NCI-H460 (cell line): Measurements from ENCODE around the gene PAPOLG. TPM values are rescaled to one million over a fixed set of nuclear protein-coding genes. Genes with fewer than 3 reads are reported as not detected.
"Not testable (repeated sequence)": the region's sequence is repeated elsewhere in the genome, so short reads cannot be mapped to it uniquely, and the experiment has no call there.

ENCODE experiments used
- DNase-seq: peaks from one replicate; pipeline ENCODE4 v3.0.0-alpha.2; 2016; ENCODE audit warnings: low read depth; ENCODE audit errors: extremely low read depth
- total RNA-seq: library from RNA; depleted of rRNA; stranded (reverse); fragments of >200 nt; shearing (Covaris generic); gene quantifications from 2 replicates; pipeline ENCODE4 v1.2.3, GENCODE V29; 2014

The PAPOLG gene
- total RNA-seq, 1 experiment from 2014 or later, result 29.0 TPM

DNA sequence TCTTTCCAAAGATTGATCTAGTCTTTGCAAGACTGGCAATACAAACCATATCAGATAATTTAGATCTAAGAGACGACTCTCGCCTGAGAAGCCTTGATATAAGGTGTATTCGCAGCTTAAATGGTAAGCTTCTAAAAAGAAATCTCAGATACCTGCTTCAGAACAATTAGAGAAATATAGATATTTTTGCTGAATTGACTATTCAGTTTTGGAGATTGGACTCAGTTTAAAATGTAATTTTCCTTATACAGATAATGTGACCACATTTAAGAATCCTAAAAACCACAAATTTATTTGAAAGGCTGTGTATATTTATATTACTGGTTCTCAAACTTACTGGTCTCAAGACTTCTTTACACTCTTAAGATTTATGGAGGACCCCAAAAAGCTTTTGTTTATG is 15.4 kb downstream of the PAPOLG start:
- DNase-seq, result no peak

DNA sequence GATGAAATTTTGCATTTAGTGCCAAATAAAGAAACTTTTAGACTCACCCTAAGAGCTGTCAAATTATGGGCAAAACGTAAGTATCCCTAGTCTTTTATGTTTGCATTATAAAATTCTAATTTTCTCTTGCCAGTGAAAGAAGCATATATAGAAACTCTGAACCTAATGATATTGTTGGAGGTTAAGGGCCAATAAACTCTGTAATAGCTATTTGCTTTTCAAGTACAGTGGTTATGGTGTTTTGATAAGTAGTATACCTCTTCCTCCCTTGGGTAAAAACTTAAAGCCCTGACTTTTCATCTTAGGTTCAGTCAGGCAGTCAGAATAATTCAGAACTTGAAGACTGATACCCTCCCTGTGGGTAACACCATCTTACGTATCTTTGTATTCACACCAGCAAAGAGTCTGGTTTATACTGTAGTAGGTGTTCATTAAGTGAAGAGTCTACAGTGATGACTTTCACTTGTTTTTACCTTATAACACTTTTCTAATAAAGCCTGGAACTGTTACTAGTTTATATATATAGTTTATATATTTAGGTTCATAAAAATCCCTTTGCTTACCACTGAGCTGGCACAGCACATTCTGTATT is 19.1 kb downstream of the PAPOLG start:
- DNase-seq, result no peak

DNA sequence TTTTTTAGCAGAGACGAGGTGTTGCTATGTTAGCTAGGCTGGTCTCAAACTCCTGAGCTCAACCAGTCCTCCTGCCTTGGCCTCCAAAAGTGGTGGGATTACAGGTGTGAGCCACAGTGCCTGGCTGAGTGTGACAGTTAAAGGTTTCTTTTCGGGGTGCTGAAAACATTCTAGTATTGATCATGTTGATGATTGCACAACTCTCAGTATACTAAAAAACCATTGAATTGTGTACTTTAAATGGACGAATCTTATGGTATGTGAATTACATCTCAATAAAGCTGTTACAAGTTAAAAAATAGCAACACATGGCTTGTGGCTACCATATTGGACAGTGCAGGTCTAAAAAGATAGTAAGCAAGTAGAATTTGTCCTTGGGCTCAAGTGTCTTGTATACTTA is 22.3 kb downstream of the PAPOLG start:
- DNase-seq, result no peak

DNA sequence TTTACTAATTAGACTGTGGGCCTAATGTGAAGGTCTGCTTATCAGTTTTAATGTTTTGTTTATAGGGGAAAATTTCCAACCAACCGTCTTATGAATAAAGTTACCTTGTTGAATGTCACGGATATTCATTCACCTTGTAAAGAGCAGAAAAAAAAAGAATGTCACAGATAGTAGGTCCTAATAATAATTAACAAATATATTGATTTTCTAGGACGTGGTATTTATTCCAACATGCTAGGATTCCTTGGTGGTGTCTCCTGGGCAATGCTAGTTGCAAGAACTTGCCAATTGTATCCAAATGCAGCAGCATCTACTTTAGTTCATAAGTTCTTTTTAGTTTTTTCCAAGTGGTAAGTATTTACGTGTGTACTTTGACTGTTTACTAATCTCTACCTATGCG is 23.4 kb downstream of the PAPOLG start:
- DNase-seq, result no peak

DNA sequence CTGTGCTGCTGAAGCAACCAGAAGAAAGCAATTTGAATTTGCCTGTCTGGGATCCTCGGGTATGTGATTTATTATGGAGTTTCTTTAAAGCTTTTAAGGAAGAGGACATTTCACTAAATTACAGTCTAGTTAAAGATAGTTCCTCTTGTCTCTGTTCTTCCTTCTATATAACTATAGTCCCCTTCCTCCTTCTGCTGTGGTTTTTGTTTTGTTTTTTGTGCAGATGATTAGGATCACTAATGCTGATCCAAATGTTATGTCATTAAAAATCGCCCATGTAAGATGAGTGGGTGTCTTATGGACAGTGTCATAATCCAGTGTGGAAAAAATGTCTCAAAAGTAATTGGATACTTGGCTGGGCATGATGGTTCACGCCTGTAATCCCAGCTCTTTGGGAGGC is 24.7 kb downstream of the PAPOLG start:
- DNase-seq, result no peak

DNA sequence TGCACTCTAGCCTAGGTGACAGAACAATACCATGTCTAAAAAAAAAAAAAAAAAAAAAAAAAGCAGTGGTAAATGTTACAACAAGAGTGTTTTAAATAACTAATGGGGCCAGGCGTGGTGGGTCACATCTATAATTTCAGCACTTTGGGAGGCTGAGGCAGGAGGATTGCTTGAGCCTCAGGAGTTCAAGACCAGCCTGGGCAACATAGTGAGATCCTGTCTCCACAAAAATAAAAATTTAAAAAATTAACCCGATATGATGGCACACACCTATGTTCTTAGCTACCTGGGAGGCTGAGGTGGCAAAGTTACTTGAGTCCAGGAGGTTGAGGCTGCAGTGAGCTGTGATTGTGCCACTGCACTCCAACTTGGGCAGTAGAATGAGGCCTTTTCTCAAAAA is 37.1 kb downstream of the PAPOLG start:
- DNase-seq, result no peak

DNA sequence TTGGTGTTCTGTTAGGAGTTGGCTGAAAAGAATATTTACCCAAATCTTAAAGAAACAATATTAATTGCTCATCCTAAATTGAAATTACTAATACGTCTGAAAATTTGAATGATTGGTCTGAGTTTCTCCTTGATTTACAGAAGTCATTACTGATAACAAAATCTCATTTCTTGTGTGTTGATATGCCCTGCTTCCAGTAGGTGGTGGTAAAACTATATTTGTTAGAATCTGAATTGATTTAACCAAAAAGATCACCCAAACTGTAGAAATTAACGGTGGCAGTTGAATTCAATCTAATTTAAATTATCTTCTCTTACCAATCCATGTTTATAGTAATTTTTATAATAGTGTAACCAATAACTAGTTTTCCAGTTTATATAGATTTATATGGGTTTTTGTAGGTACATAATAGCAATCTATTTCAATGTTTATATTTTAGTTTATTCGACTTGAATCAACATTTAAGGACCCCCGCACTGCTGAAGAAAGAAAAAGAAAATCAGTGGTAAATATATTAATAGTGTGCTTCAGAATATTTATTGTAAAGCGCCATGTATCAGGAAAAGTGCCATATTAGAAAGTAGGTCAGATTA is 38.3 kb downstream of the PAPOLG start:
- DNase-seq, result peak; percentile 13

DNA sequence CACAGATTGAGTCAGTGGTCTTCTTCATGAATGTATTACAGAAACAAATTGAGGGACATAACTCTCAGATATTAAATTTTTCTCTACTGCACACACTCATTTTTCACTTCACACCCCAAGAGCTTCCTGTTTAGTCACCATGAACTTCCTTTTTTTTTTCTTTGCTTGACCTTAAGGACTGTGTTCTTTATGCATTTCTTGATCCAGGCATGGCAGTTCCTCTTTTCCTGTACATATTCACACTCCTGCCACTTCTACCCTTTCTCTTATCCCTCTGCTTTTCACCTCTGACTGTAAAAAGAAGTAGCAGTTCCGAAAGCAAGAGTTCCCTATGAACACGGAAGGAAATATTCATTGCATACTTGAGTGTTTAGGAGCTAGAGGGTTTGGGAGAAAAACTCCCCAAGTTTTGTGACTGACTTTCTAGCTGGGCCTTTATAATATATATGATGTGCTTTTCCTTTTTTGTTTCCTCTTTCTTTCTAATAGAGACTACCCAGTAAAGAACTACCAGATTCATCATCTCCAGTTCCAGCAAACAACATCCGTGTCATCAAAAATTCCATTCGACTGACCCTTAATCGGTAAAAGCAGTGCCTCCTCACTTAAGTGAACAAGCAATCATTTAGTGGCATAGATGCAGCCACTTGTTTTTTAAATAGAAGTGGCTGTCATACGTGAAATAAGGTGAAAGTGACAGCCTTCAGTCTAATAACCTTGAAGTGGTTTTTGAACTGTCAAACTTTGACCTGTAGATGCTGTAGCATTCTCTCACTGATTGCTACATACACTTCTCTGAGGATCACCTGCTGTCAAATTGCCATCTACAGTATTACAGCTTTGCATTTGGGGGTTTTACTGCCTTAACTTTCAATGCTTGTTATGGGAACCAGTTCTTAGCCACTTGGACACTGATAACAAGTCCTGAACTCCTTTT is 40.8 kb downstream of the PAPOLG start:
- no peak for DNase-seq

DNA sequence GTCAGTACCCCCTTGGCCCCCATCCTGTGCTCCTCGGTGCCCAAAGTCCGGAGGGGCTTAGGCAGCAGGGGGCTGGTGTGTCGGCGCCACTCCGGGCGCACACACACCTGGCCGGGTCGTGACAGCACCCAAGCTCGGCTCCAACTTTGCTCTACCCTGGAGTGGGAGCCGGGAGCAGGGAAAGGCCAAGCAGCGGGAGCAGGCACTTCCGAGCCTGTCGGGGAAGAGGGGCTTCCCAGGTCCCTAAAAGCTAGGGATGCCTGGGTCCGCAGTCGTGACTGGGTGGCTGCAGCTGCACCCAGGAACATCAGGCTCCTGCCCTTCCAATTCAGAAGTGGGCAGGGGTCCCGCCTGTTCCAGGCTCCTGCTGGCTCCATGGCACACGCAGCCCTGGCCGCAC is 48.4 kb downstream of the PAPOLG start:
- no peak for DNase-seq

DNA sequence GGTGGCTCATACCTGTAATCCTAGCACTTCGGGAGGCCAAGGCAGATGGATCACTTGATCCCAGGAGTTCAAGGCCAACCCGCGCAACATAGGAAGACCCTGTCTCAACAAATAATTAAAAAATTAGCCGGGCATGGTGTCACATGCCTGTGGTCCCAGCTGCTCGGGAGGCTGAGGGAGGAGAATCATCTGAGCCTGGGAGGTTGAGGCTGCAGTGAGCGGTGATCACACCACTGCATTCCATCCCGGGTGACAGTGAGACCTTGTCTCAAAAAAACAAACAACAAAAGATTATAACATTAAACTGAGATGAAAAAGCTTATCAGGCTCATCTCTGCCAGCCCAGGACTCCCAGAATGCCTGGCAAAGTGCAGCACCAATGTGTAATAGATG is 50.5 kb downstream of the PAPOLG start:
- no peak for DNase-seq

DNA sequence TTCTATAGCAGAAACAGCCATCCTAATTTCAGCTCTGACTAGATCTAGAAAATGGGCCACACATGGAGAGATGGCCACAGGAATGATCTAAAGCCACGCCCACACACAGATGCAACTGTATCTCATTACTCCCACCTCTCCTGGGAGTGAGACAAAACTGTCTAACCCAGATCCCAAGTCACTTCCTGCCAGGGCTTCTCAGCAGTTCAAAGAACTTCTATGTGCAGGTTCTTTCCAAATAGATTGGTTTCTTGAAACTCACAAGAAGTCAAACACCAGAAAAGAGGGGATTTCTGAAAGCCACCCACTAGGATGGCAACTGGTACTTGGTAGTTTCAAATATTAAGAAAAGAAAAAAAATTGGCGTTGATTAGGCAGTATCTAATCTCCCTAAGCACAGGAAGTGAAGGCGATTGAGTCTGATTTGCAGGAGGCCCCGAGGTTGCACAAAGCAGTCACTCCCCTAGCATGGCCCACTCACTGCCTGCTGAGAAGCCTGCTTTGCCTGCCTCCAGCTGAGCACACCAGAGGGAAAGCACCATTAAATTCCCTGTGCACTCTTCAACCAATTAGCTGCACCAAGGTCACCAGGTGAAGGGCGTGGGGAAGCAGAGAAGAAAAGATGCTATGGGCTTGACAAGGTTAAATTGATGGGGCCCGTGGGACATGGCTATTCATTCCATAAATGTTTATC is 51.1 kb downstream of the PAPOLG start:
- DNase-seq, result no peak

DNA sequence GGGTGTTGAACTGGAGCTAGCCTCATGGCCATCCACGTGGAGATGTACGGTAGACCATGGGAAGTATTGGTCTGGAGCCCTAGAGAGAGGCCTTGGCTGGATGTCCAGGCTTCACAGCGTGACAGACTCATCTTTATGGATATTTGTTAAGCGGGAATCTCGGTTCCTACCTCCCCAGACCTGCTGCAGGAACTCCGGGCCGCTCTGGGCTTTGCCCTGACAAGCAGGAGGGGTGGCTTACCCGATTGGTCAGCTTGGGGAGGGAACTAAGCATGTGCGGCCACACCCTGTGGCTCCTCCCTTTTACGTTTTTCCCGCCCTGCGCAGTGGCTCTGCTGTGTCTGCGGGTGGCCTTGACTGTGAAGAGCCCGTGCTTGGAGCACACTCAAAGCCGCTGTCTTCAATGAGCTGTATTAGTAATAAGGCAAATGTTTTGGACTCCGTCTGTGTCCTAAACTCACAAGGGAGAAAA is 52.3 kb downstream of the PAPOLG start:
- no peak for DNase-seq

DNA sequence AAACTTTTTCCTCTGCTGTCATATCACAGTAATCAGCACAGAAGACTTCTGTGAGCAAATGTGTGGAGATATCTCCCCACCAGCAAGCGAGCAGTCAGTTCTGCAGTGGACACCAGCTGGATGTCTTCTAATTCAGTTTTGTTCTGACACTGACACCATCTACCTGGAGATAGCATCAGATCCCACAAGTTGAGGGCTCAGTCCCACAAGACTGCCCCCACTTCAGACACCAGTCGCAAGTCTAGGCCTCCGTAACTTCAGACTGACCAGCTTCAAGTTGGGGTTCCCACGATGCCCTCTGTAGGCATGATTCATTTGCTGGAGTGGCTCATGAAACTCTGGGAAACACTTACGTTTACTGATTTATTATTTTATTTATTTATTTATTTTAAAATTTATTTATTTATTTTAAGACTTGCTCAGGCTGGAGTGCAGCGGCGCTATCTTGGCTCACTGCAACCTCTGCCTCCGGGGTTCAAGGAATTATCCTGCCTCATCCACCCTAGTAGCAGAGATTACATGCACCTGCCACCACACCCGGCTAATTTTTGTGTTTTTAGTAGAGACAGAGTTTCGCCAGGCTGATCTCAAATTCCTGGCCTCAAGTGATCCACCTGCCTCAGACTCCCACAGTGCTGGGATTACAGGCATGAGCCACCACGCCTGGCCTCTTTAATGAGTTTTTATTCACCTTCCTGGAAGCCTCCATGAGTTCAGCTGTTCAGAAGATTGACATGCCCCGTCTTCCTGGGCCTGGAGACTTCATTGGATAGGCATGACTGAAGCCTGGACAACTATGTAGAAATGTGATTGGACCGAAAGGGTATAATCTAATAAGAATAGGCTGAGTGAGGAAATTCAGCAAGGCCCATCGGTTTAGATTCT is 55.7 kb downstream of the PAPOLG start:
- DNase-seq, result no peak

DNA sequence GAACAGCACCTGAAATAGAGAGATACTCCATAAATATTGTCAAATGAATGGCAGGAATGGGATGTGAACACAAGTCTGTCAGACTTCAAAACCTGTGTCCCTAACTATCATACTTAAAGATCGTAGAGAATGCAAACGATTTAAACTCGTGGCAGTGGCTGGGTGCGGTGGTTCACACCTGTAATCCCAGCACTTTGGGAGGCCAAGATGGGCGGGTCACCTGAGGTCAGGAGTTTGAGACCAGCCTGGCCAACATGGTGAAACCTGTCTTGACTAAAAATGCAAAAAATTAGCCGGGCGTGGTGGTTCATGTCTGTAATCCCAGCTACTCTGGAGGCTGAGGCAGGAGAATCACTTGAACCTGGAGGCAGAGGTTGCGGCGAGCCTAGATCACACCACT is 61.1 kb downstream of the PAPOLG start:
- DNase-seq, result not testable (repeated sequence)

DNA sequence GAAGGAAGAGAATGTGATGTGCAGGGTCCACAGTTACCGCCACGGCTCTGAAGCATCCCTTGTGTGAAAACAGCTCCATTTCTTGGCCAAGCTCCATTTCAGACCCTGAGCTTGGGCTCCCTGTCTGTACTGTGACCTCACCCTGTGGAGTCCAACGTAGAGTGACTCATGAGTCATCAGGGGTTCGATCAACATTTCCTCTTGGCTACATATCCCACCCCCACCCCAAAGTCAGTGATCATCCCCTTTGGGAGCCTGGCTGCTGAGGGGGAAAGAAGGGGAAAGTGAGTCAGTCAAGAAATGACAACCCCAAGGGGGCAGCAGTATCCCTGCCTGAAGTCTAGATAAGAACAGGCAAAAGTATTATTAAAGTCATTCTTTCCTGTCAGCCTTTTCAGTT is 62.2 kb downstream of the PAPOLG start:
- no peak for DNase-seq

DNA sequence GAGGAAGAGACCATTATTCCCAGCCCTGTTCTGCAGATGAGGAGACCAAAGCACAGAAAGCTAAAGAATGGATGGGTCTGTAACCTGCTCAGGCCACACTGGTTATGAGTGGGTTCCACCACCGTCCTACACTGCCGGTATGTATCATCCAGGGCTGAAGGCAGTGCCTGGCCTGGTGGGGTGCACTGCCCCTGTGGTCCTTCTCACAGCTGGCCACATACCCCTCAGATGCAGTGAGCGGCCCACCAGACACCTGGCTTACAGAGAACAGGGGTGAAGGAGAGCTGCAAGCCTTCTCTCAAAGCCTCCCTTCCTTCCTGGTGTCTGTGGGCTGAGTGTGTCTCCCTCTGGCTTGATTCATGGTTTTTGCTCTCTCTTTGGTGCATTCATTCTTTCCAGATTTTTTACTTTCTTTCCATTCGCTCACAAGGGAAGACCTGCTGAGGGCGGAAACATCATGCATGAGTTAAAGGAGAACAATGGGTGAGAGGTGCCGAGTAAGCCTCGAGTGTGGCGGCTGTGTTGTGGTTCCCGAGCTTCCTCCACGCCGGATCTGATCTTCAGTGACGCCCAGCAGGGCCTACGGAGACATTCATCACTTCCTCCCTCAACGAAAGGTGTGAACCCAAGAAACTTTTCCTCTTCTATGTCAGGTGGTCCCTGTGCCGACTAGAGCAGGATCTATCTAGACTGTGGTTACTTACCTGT is 63.2 kb downstream of the PAPOLG start:
- DNase-seq, result no peak

DNA sequence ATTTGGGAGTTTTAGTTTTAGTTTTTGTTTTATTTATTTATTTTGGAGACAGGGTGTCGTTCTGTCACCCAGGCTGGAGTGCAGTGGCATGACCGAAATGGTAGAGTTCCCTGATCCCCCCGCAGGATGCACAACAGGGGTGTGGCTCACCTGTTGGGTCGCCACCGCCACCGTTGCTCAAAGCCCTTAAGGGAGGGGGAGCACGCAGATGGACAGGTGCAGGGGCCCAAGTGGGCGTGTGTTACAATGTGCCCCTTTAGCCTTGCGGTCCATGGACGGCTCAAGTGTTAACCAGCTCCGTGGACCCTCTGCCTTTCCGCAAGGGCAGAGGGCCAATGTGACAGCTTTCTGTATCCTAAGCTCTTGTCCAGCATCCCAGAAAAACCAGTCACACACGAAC is 63.9 kb downstream of the PAPOLG start:
- no peak for DNase-seq

DNA sequence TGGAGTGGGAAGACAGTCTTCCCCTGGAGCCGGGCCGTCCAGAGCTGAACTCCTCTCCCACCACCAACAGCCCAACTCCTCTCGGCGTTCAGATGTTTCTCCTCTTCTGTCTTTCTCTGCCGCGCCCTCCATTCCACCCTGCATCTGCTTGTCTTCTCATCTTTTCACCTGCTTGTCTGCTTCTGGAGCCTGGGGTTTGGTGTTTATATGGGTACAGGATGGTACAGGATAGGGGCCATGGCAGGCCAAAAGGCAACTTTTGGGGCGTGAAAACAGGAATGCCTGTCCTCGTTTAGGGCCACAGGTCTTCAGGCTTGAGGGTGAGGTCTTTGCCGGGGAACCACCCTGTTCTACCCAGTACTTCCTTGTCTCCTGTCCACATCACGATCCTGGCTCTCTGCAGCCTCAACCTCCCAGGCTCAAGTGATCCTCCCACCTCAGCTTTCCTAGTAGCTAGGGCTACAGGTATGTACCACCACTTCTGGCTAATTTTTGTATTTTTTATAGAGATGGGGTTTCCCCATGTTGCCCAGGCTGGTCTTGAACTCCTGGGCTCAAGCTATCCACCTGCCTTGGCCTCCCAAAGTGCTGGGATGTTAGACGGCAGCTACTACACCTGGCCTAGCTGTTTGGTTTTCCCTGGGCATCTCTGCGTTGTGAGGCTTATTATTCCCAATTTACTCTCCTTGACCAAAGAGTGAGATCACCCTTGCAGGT is 64.5 kb downstream of the PAPOLG start:
- no peak for DNase-seq

DNA sequence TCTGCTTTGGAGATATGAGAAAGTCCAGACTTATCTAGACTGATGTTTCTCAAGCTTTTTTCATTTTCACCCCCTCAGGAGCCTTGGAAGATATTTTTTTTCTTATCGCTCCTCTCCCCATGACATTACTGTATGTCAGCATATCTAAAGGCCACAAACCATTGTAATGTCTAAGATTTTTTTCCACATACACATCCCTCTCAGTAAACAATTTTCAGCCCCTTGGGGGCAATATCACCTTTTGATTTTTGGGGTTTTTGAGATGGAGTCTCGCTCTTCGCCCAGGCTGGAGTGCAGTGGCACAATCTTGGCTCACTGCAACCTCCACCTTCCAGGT is 65.0 kb downstream of the PAPOLG start:
- DNase-seq, result no peak
